NCI-H460 (cell line): ENCODE data around the gene KRT86. TPM values are rescaled to one million over a fixed set of nuclear protein-coding genes. Genes with fewer than 3 reads are reported as not detected.
"Not testable (repeated sequence)": the region's sequence is repeated elsewhere in the genome, so short reads cannot be mapped to it uniquely, and the experiment has no call there.

Source experiments
- DNase-seq: peaks from one replicate; pipeline ENCODE4 v3.0.0-alpha.2; 2016; ENCODE audit warnings: low read depth; ENCODE audit errors: extremely low read depth
- total RNA-seq: library from RNA; depleted of rRNA; stranded (reverse); fragments of >200 nt; shearing (Covaris generic); gene quantifications from 2 replicates; pipeline ENCODE4 v1.2.3, GENCODE V29; 2014

The KRT86 gene
- total RNA-seq, 1 experiment from 2014 or later: 0.92 TPM

DNA sequence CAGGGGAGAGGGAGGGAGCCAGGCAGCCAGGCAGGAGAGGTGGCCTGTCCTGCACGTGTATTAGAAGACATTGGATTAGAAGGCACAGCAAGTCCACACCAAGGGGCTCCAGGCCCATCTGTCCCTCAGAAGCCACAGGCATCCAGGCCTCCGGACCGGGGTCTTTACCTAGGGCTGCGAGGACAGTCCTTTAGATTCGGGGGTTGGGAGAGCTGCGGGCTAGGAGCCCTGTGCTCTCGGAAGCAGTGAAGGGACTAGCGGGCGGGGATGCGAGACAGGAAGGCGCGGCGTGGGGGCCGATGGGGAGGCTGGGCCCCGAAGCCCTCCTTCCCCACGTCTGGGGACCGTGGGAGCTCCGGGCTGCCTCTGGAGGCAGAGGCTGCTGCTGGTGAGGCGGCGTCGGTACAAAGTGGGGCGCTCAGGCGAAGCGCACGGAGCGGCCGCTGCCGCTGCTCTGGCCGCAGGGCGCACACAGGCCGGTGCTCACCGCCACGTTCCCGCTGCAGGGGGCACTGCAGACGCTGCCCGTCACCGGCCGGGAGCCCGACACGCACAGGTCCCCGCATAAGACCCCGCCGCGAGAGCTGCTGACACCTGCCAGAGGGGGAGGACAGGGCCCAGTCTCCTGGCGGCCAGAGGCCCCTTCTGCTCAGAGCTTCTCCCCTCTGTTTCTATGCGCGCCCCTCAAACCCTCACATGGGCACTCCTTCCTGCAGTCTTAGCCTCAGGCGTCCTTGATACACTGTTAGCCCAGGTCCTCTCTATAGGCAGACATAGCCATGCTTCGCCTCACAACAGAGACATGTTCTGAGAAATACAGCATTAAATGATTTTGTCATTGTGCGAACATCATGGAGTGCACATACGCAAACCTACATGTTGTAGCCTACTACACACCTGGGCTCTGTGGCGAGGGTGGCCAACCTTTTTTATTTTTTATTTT is 24.1 kb upstream of the KRT86 start:
- DNase-seq: no peak

DNA sequence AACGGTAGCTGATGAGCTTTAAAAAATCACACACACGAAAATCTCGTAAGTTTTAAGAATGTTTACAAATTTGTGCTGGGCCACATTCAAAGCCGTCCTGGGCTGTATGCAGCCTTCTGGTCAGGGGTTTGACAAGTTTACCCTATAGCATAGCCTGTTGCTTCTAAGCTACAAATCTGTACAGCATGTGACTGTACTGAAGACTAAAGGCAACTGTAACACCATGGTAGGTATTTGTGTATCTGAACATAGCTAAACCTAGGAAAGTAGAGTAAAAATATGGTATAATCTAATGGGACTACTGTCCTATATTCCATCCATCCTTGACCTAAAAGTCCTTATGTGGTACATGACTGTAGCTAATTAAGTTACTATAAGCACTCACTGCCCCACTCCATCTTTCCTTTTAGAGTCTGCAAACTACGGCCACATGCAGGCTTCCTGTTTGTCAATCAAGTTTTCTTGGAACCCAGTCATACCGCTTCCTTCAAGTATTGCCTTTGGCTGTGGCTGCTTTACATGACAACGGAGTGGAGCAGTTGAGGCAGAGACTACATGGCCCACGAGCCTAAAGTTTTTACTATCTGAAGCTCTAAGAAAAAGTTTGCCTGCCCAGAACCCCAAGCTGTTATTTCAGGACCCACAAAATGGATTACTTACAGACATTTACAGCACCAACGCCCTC is 22.9 kb upstream of the KRT86 start:
- no peak for DNase-seq

DNA sequence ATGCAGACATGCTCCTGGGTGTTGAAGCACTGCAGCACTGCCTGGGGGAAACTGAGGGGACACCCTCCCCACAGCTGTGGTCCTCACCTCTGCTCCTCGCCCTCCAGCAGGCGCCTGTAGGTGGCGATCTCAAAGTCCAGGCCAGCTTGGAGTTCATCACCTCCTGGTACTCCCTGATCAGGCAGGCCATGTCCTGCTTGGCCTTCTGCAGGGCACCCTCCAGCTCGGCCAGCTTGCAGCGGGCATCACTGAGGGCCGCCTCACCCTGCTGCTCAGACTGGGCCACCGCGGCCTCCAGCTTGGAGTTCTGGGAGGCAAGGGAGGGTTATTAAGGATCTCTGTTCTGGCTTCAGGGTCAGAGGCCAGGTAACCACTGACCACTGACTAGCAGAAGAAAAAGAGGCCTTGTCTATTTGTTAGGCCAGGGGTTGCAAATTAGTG is 22.2 kb upstream of the KRT86 start:
- not testable (repeated sequence) for DNase-seq

DNA sequence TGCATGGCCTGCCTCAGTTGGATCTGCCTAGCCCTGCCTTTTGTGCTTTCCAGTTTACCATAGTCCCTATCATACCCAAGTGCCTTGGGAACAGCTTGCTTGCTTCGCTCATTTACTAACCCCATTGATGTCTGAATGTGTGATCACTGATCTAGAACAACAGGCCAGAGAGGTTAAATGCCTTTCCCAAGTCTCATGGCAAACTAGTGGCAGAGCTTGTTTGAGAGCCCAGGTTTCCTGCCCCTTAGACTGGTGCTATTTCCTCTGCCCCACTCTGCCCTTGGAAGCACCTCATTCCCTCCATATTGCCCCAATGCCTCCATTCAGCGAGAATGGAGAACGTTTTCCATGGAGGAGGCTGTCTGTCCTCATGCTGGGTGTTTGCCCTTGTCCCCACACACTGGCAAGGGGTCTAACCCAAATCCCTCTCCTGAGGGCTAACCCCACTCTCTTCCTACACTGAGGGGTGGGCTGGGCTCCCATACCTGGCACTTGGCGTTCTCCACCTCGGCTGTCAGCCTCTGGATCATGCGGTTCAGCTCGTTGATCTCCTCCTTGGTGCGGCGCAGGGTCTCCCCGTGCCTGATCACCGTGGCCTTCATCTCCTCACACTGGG is 21.6 kb upstream of the KRT86 start:
- DNase-seq: no peak

DNA sequence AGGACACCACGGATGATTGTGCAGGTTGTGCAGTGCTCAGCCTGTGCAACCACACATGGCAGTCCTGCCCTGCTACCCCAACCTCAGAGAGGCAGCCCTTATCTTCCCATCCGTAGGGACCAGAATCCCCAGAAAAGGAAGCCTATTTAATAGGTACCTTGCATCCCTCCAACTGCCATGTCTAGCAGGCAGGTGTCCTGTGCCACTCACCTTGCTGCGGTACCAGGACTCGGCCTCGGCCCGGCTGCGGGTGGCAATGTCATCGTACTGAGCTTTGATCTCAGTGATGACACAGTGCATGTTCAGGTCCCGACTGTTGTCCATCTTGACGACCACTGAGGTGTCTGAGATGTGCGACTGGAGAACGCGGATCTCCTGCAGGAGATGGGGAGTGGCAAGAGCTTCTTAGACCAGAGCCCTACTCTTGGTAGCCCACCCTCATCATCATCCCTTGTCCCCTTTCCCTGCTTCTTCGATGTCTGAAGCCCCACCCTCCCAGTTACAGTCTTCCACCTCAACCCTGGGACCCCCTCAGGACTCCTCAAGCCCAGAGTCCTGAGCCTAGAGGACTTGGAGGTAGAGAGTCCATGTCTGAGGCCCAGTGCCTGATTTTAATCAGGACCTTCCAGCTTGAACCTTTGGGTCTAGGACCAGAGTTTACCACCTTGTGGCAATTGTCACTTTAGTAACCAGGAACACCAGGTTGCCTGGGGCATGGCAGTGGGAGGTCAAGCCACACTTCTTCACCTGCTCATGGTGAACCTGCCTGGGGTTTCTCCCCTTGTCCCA is 20.9 kb upstream of the KRT86 start:
- no peak for DNase-seq

DNA sequence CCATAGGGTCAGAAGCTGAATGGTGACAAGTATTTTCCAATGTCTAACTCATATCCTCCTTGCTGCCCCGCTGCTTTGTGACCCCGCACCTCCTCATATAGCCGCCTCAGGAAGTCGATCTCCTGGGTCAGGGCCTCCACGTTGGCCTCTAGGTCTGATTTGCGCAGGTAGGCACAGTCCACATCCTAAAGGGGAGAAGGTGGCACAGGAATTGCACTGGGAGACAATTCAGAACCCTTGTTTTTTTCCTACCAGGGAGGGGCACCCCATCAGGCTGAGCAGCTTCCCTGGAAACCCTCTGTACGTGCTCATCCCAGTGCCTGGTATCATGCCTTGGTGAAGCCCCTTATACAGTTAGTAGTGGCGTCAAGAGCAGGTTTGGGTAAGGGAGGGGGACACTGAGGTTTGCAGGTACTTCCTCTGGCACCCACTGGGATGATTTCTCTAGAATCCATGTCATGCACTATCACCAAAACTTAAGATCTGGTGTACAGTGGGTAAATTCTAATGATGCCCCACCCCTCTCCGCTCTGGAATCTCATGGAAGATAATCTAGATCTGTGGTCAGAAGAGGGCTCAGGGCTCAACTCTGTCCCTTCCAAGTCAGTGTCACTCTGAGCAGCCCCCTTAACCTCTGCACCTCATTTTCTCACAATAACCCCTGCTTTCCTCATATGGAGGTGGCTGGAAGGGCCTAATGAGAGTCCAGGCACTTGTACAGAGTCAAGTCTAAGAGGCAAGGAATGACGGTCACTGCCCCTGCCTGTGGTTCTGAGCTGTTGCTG is 20.1 kb upstream of the KRT86 start:
- no peak for DNase-seq

DNA sequence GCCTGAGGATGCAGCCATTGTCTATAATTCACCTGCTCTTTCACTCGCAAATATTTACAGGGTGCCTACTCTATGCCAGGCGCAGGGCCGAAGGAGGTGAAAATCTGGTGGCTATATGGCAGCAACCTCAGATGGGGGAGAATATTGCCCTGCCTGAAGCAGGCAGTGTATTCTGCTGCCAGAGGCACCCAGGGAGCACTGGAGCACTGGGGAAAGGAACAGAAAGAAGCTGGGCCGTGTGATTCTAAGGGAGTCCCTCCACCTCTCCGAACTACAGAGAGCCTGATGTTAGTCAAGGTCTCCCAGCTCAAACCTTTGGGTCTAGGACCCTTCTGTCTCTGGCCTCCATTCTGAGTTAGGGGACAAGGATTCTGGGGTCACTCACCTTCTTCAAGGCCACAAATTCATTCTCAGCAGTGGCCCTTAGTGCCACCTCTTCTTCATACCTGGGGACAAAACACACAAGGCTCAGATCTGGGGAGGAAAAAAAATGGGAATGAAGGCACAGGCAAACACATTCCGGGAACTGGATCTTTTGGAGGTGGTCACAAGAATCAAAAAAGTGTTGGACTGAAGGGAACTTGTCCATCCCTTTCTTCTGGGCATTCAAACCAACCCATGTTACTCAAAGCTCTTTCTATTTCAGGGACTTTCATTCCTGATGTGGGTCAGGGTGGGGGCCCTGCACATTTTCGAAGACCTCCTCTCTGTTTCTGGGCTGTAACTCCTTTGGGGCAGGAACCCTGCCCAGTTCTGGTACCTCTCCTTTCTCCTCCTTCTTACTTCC is 19.3 kb upstream of the KRT86 start:
- no peak for DNase-seq

DNA sequence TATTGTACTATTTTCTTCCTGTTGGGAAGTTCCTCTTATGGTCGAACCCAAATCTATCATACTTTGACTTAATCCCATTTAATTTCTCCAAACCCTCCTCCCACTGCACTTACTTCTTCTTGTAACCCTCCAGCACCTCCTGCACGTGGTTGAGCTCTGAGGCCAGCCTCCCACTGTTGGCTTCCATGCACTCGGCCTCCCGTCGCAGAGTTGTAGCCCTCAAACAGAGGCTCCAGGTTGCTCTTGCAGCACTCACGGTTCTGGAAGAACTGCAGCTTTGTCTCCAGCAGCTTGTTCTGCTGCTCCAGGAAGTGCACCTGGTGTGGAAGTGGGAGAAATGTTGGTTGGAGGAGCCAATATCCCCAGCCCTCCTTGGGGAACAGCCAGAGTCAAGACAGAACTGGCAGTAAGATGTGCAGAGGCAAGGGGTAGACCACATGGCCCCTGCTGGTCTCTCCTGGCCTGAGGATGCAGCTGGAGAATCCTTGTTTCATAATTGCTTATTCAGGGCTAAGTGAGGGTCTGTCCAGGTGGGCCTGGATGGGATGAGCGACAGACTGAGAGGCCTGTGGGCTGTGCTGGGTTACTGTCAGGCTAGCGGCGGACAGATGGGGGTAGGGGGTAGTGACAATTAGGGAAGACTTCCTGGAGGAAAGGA is 18.4 kb upstream of the KRT86 start:
- DNase-seq: no peak

DNA sequence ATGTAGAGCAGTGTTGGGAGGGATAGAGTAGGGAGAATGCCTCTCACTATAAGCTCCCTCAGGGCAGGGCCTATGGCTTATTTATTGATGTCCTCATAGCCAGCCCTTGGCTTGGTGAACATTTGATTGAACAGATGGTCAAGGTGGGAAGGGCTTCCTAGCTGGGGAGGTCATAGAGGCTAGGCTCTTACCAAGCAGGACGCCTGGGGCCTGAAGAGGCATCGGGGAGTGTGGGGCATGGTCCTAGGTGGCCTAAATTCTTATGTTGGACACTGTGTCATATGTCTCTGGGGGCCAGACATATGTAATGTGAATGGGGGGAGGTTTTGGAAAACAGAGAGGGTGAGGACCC is 17.9 kb upstream of the KRT86 start:
- DNase-seq: no peak

DNA sequence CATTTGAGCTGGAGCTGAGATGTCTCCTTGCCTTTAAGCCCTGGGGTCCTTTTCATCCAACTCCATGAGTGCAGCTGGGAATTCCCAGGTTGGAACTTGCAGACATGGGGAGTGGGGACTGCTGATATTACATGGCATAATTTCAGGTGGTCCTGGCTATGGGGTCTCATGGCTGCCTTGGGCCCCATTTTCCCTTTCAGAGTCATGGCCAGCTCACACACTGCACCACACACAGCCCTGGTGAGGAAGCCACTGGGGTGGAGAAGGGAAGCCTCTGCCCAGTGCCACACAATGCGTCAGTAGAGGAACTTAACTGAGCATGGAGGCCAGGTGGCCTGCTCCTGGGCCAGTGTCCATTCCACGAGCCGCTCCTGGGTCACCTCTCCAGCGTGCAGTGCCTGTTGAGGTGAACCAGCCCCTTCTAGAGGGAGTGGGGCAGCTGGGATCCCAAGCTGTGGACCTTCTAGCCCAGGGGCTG is 17.3 kb upstream of the KRT86 start:
- no peak for DNase-seq

DNA sequence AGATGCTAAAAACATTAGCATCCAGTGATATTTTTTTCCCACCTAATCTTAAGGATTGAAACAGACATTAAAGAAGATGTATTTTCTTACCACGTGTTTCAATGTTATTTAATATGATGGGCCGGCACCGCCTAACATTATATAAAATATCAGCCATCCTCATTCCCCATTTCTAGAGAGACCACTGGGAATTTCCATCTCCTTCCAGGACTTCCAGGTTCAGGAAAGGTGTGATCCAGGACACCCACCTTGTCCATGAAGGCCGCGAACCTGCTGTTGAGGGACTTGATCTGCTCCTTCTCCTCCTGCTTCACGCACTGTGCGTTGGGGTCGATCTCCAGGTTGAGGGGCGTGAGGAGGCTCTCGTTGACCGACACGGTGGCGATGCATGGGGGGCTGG is 16.5 kb upstream of the KRT86 start:
- not testable (repeated sequence) for DNase-seq

DNA sequence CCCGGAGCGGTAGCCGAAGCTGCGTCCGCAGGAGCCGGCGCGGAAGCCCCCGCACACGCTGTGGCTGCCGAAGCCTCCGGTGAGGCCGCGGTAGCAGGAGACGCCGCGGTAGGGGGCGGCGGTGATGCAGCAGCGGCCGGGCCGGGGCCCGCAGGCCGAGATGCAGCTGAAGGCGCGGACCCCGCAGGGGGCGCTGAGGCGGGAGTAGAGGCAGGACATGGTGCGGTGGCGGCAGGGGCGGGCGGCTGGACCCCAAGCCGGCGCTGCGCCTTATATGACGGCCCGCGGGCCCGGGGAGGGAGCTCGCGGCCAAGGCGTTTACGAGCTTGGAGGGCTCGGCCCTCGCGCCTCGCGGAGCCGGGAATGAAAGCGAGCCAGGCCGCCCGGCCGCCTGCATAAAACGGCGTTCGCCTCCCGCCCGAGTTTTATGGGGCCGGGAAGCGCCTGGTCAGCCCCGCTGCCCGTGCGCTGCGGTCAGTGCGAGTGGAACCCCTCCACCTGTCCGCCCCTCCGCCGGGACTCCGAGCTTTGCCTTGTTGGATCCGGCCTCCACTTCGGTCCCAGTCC is 16.0 kb upstream of the KRT86 start:
- no peak for DNase-seq

DNA sequence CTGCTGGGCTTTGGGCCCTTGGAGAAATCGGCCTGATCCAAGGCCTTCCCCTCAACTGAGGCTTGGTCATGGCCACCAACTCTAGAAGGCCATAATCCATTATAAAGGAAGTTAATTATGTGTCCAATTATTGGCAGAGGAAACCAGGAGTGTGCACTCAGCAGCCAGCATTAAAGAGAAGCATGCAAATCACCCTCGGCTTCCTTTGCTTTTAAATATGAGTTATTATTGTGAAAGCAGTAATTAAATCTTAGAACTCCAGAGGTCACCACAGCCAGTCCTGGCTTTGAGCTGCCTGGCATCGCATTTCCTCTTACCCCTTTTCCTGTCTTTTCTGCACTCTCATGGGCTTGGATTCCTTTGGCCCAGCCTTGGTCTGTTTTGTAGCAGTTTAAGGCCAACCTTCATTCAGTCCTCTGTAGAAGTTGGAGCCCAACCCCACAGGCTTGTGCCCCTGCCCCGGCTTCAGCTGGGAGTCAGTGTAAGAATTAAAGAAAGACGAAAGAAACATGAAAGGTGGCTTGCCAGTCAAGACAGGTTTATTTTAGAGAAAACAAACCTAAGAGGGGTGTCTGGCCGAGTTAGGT is 14.7 kb upstream of the KRT86 start:
- no peak for DNase-seq

DNA sequence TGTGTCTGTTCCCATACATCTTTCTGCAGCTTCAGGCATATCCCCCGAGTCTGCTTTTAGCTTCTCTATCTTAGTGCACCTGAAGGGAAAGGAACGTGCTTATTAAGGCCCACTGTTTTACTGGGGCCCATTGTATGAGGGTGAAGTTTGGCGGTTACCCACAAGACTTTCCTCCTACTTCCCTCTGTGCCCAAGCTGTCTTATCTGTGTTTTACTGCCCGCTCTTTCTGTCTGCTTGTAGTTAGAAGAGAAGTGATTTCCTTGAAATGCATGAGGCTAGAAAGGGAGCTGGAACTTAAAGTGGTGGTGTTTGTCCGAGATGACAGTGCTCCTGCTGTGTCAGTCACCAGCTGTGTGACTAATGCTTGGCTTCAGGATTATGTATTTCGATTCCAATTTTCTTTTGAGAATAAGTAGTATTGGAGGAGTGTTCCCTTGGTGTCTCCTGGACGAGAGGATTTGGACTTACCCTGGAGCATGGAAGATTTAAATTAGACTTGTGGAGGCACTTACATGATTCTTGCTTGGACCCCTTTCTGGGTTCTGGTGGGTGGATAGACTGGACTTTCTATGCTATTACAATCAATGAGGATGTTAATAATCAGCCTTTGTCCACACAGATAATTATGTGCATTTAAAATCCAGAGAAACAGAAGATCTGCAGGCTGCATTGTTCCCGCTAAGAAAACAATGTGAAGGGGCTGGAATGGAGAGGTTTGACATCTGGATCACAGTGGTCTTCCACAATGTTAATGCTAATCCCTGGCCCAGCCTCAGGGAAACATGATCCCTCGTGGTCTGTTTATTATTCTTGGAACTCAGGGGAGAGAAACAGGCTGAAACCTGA is 13.9 kb upstream of the KRT86 start:
- DNase-seq: no peak

DNA sequence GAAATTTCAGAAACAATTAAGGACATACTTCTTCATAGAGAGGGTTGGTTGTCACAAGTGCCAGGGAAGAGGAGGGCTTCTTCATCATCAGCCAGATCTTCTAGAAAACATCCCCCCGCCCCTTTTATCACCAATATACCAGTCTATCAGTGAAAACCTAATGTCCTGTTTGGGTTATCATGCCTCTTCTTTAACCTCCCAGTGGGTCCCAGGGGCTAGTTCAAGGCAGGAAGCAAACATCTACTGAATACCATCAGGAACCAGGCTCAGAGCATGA is 13.3 kb upstream of the KRT86 start:
- DNase-seq: no peak

DNA sequence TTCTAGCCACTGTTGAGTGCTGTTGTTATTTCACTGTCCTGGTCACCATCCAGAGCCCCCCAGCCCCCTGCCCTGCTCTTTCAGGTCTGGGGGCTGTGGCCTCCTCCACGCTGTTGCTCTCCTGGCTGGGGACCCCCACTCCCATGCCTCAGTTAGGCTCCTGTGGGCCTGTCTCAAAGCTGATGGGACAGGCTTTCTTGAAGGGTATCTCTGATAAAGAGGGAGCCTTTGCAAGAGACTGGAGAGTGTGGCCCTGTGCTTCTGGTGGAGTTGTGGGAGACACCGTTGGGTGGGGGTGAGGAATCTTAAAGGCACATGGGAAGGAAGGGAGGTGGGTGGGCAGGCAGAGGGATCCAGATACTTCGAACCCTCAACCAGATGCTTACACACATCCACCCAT is 12.2 kb upstream of the KRT86 start:
- DNase-seq: no peak

DNA sequence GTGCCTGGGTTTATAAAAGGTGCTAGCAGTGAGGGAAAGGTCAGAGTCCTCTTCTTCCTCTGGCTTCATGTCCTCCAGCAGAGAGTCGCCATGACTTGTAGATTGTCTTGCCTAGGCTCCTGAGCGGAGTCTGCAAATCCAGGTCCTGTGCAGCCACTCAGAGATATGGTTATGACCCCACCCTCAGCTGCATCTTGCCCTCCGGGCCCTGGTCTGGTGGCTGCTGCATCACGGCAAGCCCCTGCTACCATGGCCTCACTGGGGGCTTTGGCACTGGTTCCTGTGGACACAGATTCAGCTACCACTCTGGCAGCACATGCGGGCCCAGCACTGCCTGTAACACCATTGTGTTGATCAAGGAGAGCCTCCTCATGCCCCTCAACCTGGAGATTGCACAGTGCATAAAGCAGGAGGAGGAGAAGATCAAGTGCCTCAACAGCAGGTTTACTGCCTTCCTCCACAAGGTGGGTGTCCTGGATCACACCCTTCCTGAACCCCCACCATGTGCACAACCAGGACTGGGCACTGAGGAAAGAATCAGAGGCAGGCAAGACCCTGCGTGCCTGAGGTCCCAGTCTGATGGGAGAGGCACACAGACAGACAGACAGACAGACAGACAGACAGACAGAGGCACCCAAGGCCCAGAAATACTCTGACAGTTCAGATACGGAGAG is 10.5 kb upstream of the KRT86 start:
- DNase-seq: no peak
